Measurements from ENCODE around the gene TFR2.

TFR2 gene

DNA sequence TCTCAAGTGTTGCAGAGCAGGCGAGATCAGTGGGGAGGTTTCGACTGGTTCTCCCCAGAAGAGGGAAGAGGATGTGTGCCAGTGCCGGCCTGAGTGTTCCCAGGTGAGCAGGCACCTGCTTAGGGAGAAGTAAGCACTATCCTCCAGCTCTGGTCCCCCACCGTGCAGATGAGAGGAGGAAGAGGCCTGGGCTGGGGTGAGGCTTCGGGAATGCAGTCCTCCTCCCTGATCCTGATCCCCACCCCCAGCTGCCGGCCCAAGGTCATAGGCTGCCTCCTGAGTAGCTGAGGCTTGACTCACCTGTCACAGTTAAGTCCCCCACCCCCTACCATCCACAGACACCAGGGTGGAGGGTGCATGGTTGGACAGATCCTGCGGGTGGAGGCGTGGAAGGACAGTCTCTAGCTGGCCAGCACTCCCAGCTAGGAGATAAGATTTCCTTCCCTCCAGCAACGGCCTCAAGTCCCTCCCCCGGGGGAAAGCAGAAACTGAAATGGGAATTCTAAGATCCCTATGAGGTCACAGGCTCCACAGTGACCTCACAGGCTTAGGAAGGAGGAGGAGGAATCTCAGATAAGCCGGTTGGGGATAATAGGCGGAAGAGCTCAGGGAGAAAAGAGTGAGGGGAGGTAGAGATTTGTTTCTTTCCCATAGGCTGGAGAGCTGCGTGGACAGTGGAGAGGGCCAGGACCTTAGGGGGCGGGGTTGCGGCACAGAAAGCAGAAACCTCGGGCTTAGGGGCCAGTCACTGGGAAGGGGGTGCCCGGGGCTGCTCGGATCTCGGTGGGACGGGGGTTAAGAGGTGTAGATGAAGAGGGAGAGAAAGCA is 56.5 kb downstream of the TFR2 start:
- no peak for DNase-seq

DNA sequence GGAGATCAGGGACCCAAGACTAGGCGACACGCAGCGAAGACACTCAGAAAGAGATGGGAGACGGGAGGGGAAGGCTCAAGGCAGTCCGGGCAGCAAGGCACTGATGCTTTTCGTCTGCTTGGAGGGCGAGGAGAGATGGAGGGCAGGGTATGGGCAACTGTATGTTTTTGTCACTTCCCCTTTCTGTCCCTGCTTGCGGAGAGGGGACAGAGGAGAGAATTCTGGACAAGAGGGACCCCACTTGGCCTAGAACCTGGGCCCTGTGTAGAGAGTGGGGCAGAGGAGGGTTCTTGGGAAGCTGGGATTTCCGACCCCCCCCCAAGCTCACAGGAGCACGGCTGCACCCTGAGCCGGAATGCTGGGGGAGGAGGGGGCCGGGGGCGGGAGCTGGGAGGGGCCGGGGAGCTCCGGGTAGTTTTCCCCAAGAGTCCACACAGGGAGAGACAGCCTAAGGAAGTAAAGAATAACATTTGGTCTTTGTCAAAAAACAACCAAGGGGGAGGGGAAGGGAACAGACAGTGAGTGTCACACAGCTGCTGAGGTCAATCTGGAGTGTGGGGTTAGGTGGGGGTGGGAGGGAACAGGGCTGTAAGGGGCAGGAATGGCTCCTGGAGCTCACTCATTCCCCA is 57.2 kb downstream of the TFR2 start:
- no peak for DNase-seq

DNA sequence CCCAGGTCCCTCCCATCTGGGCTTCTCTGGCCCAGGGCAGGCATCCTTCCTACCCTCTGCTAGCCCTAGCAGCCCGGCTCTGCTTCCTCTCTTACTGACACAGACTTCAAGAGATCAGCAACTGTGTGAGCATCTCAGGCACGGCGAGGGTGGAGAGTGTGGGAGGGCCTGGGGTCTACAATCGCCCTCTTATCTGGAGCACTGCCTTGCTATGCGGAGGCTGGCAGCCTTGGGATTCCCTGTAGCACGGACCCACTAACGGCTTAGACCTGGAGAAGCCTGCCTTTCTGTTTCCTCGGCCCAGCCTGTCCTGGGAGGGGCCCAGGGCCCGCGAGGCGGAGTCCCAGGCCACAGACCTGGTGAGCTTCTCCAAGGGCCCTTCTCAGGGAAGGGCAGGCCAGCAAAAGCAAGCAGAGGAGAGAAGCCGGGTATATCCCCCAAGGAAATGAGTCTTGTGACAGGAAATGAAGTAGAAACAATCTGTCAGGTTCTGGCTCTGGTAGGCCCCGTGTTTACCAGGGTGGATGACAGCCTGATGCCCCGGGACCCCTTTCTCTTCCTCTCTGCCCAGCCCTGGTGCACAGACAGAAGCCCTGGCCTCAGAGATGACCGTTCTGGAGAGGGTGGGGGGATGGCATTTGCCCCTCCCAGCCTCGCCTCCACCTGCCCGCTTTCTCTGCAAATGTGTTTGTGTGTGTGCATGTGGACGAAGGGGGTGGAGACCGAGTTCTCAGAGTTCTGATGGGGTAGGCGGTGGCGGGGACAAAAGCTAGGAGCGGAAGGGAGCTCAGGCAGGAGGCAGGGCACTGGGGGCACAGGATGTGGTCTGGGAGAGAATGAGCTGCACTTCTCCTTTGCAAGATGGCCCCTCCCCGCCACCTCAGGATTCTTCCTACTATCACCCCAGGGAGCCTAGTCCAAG is 58.0 kb downstream of the TFR2 start:
- no peak for DNase-seq

DNA sequence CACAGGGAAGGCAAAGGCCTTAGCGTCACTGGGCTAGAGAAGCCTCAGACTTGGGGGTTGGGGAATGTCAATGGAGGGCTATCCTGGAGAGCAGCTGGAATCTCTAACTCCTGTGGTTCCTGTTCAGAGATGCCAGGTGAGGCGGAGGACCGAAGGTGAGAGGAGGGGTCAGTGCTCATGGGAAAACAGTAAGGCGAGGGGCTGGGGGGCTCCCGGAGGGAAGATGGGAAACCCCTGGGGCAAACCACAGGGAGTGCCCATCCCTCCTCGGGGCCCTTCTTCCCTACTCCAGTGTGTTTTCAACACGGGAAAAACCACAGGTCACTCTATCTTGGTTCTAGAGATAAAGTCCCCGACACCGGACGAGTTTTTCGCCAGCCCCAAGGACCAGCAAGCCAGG is 58.7 kb downstream of the TFR2 start:
- DNase-seq, result no peak

DNA sequence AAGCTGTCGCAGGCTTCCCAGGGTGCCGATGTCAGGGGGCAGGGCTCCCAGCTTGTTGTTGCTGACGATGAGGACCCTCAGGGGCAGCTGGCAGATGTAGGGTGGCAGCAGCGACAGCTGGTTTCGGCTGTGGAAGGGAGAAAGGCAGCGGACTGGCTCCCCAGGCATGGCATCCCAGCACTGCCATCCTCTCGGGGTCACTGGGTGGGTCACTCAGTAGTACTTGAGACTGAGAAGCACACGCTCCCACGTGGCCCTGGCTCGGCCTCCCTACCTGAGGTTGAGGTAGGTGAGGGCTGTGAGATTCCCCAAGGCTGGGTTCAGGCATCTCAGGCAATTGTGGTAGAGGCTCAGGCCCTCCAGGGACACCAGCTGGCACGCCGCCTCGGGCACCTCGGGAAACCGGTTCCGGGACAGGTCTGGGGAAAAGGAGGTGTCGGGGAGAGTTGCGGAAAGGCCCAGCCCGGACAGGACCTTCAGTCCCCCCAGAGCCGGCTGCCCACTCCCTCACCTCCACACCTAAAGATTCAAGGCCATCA is 59.2 kb downstream of the TFR2 start:
- DNase-seq, result no peak

DNA sequence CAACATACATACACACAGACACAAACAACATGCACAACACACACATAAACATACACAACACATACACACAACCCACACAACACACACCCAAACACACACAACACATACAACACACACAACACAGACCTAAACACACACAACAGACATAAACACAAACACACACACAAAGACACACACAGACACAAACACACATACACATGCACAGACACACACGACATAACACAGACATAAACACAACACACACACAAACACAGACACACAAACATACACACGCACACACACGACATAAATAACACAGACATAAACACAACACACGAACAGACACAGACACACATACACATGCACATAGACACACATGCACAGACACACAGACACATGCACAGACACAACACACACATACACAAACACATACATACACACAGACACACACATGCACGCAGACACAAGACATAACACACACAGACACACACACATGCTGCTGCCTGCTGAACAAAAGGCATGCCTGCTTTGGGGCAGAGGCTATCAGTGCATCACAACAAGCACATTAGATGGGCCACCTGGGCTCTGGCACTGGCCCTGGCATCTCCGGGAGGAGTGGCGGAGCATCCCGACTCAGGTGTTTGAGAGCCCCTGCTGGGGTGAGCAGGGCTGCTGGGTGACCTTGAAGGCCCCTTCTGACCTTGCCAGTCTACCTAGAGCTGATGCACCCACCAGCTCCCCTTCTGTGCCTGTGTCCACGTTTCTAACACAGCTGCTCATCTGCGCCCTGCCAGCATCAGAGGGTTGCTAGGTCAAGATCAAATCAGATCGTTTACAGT is 60.7 kb downstream of the TFR2 start:
- no peak for DNase-seq

DNA sequence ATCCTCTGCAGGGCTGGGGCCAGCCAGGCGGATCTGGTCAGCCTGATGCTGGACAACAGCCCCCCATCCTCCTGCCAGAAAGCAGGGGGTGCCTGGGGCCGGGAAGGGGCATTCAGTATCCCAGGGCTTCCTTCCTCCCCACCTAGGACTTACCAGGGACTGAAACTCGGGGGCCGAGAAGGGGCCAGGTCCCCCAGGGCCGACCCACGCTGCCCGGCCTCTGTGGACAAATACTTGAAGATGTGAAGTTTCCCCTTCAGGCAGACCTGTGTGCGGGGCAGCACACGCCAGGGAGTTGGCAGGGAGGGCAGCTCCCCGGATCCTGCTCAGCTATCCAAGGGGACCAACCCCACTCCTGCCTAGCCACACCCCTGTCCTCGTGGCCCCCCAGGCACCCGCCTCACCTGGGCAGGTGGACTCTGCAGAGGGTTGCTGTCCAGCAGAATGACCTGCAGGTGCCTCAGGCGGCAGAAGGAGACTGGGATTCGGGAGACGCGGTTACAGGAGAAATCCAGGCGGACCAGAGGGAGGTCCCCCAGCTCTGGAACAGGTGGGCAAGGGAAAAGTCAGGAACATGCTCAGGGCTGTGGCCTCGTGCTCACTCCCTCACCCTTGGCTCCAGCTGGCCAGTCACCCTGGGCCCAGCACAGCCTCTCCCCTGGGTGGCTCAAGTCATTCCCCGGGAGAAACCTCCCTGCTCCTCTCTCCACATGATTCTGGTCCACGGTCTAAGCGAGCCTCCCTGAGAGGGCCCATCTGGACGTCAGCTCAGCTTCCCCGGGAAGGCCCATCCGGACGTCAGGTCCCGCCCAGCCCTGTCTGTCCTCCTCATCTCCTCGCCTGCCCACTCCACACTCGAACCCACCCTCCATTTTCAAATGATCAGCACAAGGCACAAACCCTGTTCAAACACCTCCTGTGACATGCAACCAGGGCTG is 62.8 kb downstream of the TFR2 start:
- DNase-seq, result no peak

DNA sequence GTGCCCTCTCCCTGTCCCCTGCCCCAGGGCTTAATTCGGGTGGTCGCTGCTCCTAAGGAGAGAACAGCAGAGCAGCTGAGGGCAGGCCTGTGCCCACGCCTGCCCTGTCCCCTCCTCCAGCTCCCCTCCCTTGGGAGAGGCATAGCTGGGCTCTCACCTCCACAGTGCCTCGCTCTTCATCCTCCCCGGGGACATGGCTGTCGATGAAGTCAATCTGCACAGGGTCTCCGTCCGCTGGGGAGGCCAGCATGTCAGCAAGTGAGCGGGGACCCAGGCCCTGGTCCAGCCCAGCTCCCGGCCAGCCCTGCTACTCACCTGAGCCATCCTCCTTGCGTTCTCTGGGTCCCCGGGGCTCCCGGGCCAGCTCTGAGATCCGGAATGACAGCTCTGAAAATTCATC is 63.8 kb downstream of the TFR2 start:
- no peak for DNase-seq

DNA sequence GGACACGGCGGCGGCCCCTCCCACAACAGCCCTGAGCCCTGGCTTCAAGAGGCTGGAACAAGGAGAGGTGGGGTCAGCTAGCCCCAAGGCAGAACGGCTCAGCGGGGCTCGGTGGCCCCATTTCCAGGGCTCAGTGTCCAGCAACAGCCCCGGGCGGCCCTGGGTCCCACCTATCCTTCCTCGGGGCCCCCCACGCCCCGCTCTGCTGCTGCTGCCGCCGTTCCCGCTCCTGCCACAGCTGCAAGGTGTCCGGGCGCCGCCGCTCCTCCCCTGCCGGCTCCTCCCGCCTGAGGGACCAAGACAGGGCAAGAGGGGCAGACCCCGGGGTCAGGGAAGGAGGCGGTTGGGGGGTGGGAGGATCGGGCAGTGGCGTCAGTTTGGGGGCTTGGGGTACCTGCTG is 64.2 kb downstream of the TFR2 start:
- no peak for DNase-seq

DNA sequence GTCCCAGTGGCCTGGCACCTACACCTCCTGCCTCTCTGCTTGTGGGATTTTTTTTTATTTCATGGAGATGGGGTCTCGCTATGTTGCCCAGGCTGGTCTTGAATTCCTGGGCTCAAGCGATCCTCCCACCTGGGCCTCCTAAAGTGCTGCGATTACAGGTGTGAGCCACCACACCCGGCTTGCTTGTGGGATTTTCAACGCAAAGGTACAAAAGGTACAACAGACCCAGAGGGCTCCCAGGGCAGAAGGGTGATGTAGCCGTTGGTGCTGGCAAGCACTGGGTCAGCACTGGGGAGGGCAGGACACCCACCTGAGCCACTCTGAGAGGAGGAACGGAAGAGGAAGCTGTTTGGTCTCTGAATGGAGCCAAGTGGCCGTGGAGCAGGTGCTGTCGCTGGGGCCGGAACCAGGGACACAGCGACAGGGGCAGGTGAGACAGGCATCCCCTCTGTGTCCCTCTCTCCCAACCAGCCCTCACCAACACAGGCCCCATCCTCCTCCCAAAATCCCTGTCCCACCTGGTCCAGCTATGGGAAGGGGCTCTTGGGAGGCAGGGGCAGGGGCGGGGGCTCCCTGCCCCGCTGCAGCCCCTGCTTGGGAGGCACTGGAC is 64.9 kb downstream of the TFR2 start:
- no peak for DNase-seq

DNA sequence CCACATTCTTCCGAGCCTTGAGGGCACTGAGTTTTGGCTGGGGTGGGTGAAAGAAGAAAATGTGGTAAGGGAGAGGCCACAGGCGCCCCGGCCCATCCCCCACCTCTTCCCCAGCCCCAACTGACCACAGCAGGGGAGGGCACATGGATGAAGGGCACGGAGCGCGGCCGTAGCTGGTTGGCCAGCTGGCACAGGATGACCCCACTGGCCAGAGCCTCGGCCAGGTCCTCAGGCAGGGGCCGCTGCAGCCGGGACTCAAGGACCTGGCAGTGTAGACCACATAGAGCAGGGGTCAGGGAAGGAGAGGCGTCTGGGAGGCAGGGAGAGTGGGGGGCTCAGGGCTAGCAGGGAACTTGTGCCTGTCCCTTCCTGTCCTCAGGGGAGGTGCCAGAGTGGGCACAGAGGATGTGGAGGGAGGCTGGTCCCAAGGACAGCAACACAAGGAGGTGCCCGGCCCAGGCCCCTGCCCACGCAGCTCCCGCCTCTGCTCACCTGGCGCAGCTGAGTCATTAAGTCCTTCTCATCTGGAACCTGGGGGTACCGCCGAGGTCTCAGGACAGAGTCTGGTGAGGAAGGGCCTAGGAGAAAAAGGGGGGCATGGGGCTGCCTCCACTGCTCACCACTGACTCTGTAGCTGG is 65.5 kb downstream of the TFR2 start:
- no peak for DNase-seq

DNA sequence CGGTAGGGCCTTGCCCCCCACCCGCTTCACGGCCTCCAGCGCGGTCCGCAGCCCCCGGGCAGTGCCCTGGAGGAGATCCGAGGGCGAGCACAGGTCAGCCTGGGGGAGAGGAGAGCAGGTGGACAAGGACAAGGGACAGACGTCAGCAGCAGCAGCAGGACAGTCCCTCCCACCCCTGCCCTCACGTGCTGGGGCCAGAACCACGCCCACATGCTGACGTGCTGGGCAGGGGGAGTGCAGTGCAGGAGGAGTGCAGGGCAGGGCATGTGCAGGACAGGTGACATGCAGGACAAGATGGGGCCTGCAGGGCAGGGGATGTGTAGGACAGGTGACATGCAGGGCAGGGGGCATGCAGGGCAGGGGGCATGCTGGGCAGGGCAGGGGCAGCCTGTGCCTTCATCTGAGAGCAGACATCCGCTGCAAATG is 66.1 kb downstream of the TFR2 start:
- no peak for DNase-seq

DNA sequence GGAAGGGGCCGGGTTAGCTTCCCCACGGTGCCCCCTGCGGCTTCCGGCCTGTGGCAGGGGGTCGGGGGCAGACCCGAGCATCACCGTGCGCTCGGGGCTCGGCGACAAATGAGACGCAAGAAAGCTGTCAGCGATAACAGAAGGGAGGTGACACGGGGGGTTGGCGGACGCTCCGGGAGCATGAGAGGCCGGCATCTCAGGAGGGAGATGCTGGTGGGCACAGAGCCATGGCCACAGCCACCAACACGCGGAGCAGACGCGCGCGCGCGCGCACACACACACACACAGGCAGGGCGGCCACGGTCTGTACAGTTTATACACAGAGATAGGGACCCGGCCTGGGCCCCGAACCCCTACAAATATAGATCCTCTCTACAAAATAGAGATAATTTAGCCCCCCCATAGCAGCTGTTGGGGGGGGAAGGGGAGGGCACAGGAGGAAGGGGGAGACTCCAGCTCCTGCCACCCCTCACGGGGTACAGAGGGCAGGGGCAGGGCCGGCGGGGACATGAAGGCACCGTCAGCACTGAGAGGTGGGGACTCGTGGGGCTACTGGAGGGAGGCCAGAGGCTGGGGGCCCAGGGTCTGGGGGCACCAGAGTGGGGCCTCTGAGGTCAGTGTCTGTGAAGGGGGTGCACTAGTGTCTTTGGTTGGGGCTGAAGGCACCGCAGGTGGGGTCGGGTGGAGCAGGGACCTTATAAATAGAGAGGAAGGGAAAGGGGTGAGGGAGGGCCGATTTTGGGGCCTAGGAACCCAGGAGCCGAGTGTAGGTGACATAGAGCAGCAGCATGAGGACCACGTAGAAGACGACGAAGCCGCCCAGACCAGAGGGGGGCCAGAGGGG is 66.8 kb downstream of the TFR2 start:
- no peak for DNase-seq

DNA sequence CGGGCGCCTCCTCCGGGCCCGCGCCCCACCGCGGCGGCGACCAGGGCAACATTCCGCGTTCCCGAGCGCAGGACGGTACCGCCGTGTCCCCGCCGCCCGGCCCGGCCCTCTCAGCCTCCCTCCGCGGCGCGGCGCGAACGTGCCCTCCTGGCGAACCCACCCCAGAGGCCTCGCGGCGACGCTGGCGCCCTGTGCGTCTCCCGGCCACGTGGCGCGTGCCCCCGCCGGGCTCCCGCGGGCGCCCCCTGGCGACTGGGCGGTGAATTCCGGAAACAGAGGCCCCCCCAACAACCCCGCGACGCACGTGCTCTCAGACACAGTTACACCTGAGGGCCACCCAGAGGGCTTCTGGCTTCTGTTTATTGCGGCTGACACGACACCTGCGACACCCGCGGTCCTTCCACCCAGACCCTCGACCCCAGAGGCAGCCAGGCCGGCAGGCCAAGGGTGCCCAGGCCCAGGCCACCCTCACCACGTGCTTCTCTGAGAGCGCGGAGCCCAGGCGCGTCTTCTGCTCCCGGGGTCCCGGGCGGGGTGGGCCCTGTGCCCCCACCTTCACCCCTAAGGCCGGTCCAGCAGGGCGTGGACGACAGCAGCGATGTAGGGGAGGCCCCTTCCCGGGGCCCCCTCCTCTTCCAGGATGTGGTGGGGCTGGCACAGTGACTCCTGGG is 67.5 kb downstream of the TFR2 start, which contains the start of gene SAP25:
SAP25 (minus strand) TSS at position 210 of the 671 bp plus-strand sequence; CDS start at position 52, 158 bp downstream.
- DNase-seq, result no peak

DNA sequence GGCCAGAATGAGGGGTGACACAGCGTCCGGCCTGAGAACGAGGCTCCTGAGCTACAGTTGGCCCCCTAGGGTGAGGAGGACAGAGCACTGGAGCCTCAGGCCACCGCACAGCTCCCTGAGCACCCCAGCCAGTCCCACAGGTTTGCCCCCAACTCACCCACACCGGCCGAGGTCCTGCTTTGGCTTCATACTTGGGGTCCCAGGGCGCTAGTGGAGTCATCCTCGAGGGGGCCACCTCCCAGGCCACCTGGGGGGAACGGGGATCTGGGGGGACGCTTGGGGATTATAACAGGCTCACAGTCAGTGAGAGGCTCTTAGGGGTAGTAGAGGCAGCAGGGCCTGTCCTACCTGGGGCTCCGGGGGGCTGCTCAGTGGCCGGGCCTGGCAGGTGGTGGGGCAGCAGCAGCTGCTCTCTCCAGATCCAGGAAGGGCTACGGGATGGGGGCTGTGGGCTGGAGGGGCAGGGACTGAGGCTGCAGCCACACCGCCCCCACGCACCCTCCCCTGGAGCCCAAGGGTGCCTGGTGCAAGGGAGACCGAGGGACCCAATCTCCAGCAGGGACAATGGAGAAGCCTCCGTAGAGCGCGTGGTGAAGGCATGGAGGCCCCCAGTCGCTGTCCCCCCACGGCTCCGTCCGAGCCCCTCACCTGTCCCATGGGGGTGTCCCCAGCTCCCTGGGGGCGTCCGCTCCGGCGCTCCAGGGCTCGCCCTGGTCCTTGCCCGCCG is 68.2 kb downstream of the TFR2 start:
- DNase-seq, result no peak

DNA sequence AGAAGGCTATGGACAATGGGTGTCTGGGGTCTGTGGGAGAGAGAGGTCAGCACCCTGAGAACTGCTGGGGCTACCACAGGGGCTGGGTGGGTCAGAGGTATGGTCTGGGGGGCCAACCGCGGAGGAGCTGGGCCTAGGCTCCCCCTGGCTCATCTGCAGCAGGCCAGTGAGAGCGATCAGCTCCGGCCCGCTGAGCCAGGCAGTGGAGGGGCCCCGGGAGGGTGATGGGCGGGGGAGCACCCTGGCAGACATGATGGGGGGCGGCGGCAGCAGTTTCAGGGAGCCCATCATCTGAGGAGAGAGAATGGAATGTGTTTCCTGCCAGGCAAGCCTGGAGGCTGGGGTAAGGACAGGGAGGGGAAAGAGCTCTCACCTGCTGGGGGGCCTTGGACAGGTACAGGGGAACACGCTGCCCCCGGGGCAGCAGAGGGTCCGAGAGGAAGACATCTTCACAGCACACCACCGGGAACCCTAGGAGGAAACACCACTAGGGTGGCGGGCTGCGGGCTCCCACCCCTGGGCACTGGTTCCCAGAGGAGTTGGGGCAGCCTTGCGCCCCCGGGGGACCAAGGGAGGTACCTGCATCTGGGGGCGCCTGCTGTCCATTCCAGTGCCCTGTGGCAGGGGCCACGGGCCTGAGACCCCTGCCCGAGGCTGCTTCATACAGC is 68.9 kb downstream of the TFR2 start:
- no peak for DNase-seq

DNA sequence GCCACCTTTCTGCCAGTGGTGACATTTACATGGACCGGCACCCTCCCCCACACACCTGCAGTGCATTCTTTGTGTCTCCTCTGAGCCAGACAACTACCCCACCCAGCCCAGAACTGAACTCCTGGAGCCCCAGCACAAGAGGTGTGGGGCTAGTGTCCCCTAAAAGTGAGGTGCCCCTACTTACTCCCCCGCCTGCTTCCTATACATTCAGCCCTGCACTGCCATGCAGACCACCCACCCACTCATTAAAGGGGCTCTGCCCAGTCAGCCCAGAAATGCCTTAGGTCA is 69.6 kb downstream of the TFR2 start:
- DNase-seq, result peak; percentile 36

Measured in RPMI8226 (cell line).